HT-29 (cell line): ENCODE measurements around the gene ZNF354C. TPM values are rescaled to one million over a fixed set of nuclear protein-coding genes. Genes with fewer than 3 reads are reported as not detected.

Experiments
- DNase-seq: peaks from one replicate; pipeline ENCODE4 v3.0.0-alpha.2; 2015; ENCODE audit warnings: low spot score
- total RNA-seq: library from RNA; depleted of rRNA; stranded (reverse); fragments of >200 nt; shearing (Covaris generic); gene quantifications from 2 replicates; pipeline ENCODE4 v1.2.3, GENCODE V29; 2014; rRNA removed

Gene ZNF354C
- total RNA-seq, 1 experiment from 2014 or later: not detected

DNA sequence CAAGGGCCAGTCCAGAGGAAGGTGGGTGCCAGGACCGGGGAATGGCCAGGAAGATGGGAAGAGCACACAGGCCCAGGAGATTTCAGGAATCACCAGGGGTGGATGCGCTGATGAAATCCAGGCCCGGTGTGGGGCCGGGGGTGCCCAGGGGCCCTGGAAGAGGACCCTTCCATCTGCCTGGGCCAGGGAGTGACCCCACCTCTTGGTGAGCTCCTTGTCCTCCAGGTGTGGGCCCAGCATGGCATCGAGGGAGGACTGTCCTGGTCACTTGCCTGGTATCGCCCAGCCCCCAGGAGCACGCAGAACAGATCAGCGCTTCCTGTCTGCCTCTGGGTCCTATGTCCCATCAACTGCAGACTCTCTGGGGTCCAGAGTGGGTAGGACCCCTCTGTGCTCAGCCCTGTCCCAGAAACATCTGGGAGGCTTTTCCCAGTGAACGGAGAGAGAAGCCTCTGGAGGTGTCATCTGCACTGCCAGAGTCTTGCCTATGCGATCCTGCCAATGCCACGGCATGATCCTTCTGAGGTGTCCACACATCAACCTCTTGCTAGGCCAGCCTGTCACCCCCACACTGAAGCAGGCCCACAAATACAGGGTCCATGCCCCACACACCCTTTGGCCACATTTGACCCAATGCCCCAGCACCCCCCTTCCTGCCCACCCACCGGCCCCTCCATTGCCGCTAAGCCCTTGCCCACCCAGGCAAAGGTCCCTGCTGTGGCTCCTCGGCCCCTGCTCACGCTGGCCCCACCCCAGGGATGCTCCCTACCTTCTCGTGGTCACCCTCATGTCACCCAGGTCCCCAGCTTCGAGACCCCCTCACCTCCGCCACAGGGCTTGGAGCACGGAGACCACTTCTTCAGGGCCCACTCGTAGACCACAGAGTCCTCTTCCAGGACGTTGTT lies 67.2 kb downstream of the ZNF354C start:
- no peak for DNase-seq

GRCh38 chr5:179128041-179128365 lies 67.8 kb downstream of the ZNF354C start:
- no peak for DNase-seq

GRCh38 chr5:179128976-179129375 lies 68.8 kb downstream of the ZNF354C start:
- DNase-seq: no peak

- no peak for DNase-seq
These were observed 69.5 kb downstream of the ZNF354C start for GRCh38 chr5:179129607-179130071.

- DNase-seq: no peak
These were observed 70.0 kb downstream of the ZNF354C start for GRCh38 chr5:179130101-179130681.

- no peak for DNase-seq
These were observed 71.2 kb downstream of the ZNF354C start for GRCh38 chr5:179131321-179131835.

DNA sequence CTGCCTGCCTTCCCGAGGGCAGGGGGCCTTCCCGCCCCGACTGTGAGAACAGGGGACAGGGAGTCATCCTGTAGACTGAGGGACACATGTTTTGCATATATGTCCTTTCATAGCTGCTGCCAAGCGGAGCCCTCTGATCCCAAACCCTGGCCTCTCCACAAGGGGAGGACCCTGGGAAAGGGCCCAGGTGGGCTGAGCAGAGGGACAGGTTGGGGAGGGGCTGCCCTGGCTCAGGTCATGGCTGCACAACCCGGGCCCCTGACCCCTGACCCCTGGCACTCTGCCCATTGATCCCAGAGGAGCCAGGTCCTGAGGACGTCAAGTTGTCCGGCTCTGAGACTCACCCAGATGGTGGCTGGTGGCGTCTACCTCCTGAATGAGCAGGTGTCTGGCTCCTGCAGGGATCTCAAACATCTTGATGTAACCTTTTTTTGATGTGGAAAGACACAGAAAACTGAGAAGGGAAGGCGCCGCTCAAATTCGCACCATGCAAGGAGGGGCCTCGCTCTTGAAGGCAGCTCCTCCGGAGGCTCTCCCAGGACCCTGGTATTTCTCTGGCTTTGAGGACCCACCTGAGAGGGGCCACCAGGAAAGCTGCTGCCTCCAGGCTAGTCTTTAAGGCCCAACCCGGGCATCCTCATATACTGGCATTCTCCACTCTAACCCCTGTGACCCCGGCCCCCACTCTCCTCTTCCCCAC lies 71.9 kb downstream of the ZNF354C start:
- DNase-seq: no peak

GRCh38 chr5:179132586-179133355 lies 72.6 kb downstream of the ZNF354C start:
- DNase-seq: no peak

Other genes with a start within 250 kb of the ZNF354C start
- gene ZNF354B, start 200.4 kb upstream of the ZNF354C start, total RNA-seq: 12.4 and 13.2 TPM in 2 replicates
- gene ZFP2, start 164.5 kb upstream of the ZNF354C start, total RNA-seq: not detected in 2 replicates
- gene ZNF454, start 119.2 kb upstream of the ZNF354C start, total RNA-seq: not detected in 2 replicates
- not detected in 2 replicates for gene GRM6, start 65.1 kb upstream of the ZNF354C start, total RNA-seq
- not detected in 2 replicates for gene ZNF879, start 36.6 kb upstream of the ZNF354C start, total RNA-seq